PC-9 (cell line): ENCODE results near the gene PNLIPRP2. TPM values are rescaled to one million over a fixed set of nuclear protein-coding genes. Genes with fewer than 3 reads are reported as not detected.

ENCODE experiments used
- Bru-seq: library from RNA; stranded (reverse); fragments of 400-500 nt; gene quantifications from one replicate; lab custom pipeline; 2021; lab: Mats Ljungman, UMichigan
- BruChase-seq, 2 experiments: library from RNA; stranded (reverse); fragments of 400-500 nt; gene quantifications; one replicate each; lab custom pipeline; 2021; lab: Mats Ljungman, UMichigan
- BruUV-seq: library from RNA; stranded (reverse); fragments of 400-500 nt; replicated peaks from 2 replicates; lab custom pipeline; 2021; lab: Mats Ljungman, UMichigan
- CTCF ChIA-PET: fragments of 300-600 bp; sonication (Branson Sonifier 250); formaldehyde crosslinking; loops from one replicate; lab custom pipeline; 2022; ENCODE audit warnings: antibody characterized with exemption; lab: Charles Lee
- POLR2A ChIA-PET: fragments of 300-600 bp; sonication (Branson Sonifier 250); formaldehyde crosslinking; loops from one replicate; lab custom pipeline; 2022; ENCODE audit warnings: antibody characterized with exemption; ENCODE audit not compliant: unreplicated experiment; lab: Charles Lee
- DNase-seq, 2 experiments: peaks; one replicate each; pipeline versions ENCODE4 v3.0.0 to v3.0.0-alpha.2; 2015 to 2022; ENCODE audit warnings: mixed read lengths in 1 of 2
- H2AFZ ChIP-seq: fragments of 200-600 bp; sonication (generic); 2 replicates; pipeline ENCODE4 v1.8.1; 2017; ENCODE audit warnings: antibody characterized with exemption
- H3F3A ChIP-seq: fragments of 200-600 bp; sonication (generic); 2 replicates; pipeline ENCODE4 v1.8.1; 2017; ENCODE audit warnings: antibody characterized with exemption, mild to moderate bottlenecking, low read depth; ENCODE audit not compliant: insufficient read depth
- H3K27ac ChIP-seq: fragments of 200-600 bp; sonication (generic); 2 replicates; pipeline ENCODE4 v1.6.1; 2016; ENCODE audit warnings: mixed run types
- H3K27me3 ChIP-seq: fragments of 200-600 bp; sonication (generic); 2 replicates; pipeline ENCODE4 v1.6.1; 2016; ENCODE audit warnings: low read depth, mixed run types; ENCODE audit not compliant: insufficient read depth
- H3K36me3 ChIP-seq: fragments of 200-600 bp; sonication (generic); 2 replicates; pipeline ENCODE4 v1.6.1; 2016; ENCODE audit warnings: low read depth, mixed run types
- H3K4me1 ChIP-seq: fragments of 200-600 bp; sonication (generic); replicated peaks from 2 replicates; pipeline ENCODE4 v1.6.1; 2016; ENCODE audit warnings: mixed run types; ENCODE audit not compliant: insufficient read depth
- H3K4me2 ChIP-seq: fragments of 200-600 bp; sonication (generic); 2 replicates; pipeline ENCODE4 v1.6.1; 2017; ENCODE audit warnings: mixed run types
- H3K4me3 ChIP-seq: fragments of 200-600 bp; sonication (generic); 2 replicates; pipeline ENCODE4 v1.6.1; 2016; ENCODE audit warnings: mixed run types
- H3K79me2 ChIP-seq: fragments of 200-600 bp; sonication (generic); 2 replicates; pipeline ENCODE4 v1.6.1; 2017; ENCODE audit warnings: low read depth, mixed run types
- H3K9me2 ChIP-seq: fragments of 200-600 bp; sonication (generic); 2 replicates; pipeline ENCODE4 v1.8.1; 2017; ENCODE audit warnings: mild to moderate bottlenecking; ENCODE audit not compliant: insufficient read depth
- H3K9me3 ChIP-seq: fragments of 200-600 bp; sonication (generic); 2 replicates; pipeline ENCODE4 v1.8.1; 2016; ENCODE audit warnings: low read depth; ENCODE audit not compliant: insufficient read depth
- H4K20me1 ChIP-seq: fragments of 200-600 bp; sonication (generic); 2 replicates; pipeline ENCODE4 v1.8.1; 2017; ENCODE audit not compliant: insufficient read depth
- EZH2 ChIP-seq: fragments of 200-600 bp; sonication (generic); IDR thresholded peaks from 2 replicates; pipeline ENCODE4 v1.8.0; 2017; ENCODE audit warnings: antibody characterized with exemption, low read depth
- intact Hi-C: fragments of 100-400 bp; cut with micrococcal nuclease; formaldehyde crosslinking; loops from one replicate; pipeline ENCODE4 v1.10.0; 2022; ENCODE audit not compliant: unreplicated experiment
- long read RNA-seq: library from polyadenylated mRNA; stranded (forward); transcript quantifications from one replicate; pipeline ENCODE4 v2.0.0, GENCODE V29; 2022
- total RNA-seq: library from RNA; stranded (reverse); gene quantifications from 2 replicates; pipeline ENCODE4 v1.2.3, GENCODE V29; 2021
- TF ChIP-seq, protein P1 (sequence below): fragments of 200-600 bp; sonication (generic); conservative IDR thresholded peaks from 2 replicates; pipeline ENCODE4 v1.6.1; 2017; ENCODE audit warnings: mixed run types, antibody characterized with exemption, mild to moderate bottlenecking, moderate library complexity

The PNLIPRP2 gene
- total RNA-seq (not detected in 2 replicates), Bru-seq, nascent RNA (not detected), BruChase-seq, experiment 1, labeled RNA remaining after a 2-hour chase (not detected), BruChase-seq, experiment 2, labeled RNA remaining after a 6-hour chase (not detected)
- long read RNA-seq, result 0 reads

DNA sequence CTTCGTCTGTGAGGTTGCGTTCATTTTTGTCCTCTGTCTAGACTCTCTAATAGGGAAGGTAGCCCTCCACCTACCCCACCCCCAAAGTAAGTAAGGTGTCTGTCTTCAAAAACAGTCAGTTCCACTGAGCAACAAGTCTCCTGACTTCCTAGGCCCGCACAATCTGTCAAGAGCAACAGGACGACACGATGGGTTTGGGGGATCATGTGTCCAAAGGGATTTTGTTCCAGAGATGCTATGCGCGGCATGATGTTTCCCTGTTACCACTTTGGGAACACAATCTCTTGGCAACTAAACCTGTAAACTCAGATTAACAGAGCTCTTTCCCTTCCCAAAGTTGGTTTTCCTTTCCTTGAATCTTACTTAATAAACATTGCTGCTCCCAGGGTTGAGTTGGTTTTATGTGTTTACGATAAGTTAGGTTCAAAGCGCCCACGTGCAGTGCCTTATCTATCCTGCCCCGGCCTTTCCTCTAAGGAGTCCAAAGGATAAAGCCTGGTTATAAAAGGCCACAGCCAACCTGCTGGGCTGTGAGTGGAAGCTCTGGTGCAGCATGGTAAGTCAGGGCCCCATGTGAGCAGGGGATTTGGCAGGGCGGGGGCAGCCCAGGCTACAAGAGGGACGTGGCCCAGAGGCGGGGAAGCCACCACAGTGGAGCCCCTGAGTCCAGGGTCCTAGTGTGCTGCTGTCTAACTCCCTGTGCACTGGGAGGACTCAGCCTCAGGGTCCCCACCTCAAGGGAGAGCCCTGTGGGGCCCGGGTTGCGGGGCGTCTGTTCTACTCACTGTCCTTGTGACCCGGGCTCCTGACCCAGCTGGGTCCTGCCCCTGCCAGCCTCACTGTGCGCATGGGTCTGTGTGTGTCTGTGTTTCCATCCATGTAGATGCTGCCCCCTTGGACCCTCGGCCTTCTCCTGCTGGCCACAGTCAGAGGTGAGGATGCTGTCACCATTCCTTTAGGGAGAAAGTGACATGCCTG, at the start of gene PNLIPRP2:
Gene PNLIPRP2, plus strand, starts transcription at position 531 of the 978 bp plus-strand sequence.
- H2AFZ ChIP-seq, result no peak within 1 kb of the TSS
- no peaks in the 10 kb centered on the region for H3F3A ChIP-seq
- no peak within 1 kb of the TSS for H3K4me3 ChIP-seq
- peaks cover 68% of the 10 kb centered on the region for H3K27me3 ChIP-seq
- BruUV-seq, result no TSS peak
- ChIA-PET POLR2A (no interaction called here), CTCF (no interaction called here)
- intact Hi-C loops, result no loop called here
- H4K20me1 ChIP-seq, result no peaks in the 10 kb centered on the region
- H3K9me3 ChIP-seq, result no peaks in the 10 kb centered on the region
- H3K9me2 ChIP-seq, result no peaks in the 10 kb centered on the region
- TF ChIP-seq EZH2, result no peak
- no peak within 1 kb of the TSS for H3K27ac ChIP-seq
- H3K36me3 ChIP-seq, result no peaks in the 10 kb centered on the region
- DNase-seq, result no peak
- no peaks in the 10 kb centered on the region for H3K4me1 ChIP-seq
- no peak within 1 kb of the TSS for H3K4me2 ChIP-seq
- no peaks in the 10 kb centered on the region for H3K79me2 ChIP-seq

DNA sequence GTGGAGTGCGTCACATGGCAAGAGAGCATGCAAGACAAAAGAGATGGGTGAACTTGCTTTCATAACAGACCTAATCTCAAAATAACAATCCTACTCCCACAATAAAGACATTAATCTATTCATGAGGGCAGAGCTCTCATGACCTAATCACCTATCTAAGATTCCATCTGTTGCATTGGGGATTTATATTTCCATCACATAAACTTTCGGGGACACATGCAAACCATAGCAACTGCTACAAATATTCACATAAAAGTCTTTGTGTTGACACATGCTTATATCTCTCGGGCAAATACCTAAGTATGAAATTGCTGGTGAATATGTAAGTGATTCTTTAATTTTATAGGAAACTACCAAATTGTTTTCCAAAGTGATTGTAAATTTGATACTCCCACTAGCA, 46.0 kb upstream of the PNLIPRP2 start:
- Histone ChIP-seq H3K27me3 (peaks cover 5% of the 10 kb centered on the region; the same call in 1 of the 2 replicates), H3K79me2 (no peaks in the 10 kb centered on the region), H3K27ac (no peak overlapping the region), H3K9me2 (no peaks in the 10 kb centered on the region), H3K4me3 (no peak overlapping the region), H3K9me3 (no peaks in the 10 kb centered on the region), H3K36me3 (no peaks in the 10 kb centered on the region), H3K4me2 (no peak overlapping the region), H3F3A (no peaks in the 10 kb centered on the region), H3K4me1 (no peaks in the 10 kb centered on the region), H4K20me1 (no peaks in the 10 kb centered on the region), H2AFZ (no peak overlapping the region)
- BruUV-seq, result no TSS peak
- intact Hi-C loops, result no loop called here
- DNase-seq, result no peak
- CTCF ChIA-PET, result no interaction called here
- POLR2A ChIA-PET, result no interaction called here
- TF ChIP-seq, protein P1, sequence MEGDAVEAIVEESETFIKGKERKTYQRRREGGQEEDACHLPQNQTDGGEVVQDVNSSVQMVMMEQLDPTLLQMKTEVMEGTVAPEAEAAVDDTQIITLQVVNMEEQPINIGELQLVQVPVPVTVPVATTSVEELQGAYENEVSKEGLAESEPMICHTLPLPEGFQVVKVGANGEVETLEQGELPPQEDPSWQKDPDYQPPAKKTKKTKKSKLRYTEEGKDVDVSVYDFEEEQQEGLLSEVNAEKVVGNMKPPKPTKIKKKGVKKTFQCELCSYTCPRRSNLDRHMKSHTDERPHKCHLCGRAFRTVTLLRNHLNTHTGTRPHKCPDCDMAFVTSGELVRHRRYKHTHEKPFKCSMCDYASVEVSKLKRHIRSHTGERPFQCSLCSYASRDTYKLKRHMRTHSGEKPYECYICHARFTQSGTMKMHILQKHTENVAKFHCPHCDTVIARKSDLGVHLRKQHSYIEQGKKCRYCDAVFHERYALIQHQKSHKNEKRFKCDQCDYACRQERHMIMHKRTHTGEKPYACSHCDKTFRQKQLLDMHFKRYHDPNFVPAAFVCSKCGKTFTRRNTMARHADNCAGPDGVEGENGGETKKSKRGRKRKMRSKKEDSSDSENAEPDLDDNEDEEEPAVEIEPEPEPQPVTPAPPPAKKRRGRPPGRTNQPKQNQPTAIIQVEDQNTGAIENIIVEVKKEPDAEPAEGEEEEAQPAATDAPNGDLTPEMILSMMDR, result no peak
- no peak for TF ChIP-seq EZH2

DNA sequence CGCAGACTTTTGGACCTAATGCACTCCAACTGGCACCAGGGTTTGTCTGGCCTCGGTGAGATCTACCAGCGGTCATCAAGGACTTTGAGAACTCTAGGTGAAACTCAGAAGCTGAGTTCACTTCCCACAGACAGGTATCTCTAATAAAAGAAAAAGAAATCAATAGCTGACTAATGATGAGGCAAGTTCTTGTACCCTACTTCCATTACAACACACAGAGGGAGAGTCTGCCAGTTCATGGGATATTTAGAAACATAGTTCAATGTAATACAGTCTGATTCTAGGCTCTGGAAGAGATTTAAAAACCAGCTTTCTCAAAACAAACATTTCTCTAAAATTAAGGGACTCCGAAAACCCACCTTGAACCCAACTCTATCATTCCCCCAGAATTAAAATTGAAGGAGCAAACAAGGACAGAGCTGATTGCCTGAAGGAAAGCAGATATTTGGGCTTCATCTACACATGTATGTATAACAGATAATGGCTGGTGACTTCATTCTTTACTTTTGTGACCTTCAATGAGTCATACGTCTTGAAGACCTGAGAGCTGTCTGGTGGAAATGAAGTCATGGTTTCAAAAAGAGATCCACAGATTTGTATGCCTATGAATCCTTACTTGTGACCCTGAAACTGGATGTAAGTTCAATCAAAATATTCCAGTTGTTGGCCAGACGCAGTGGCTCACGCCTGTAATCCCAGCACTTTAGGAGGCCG, 32.7 kb upstream of the PNLIPRP2 start:
- DNase-seq, result no peak
- ChIA-PET POLR2A (interaction anchor here (0.6 kb wide), 1 partner anchor 694 kb away, joined by 3 read pairs; no protein-coding TSS in a partner anchor), CTCF (interaction anchor here (0.6 kb wide), 1 partner anchor 523 kb away, joined by 8 read pairs; no protein-coding TSS in a partner anchor)
- BruUV-seq, result no TSS peak
- Histone ChIP-seq H3F3A (no peaks in the 10 kb centered on the region), H3K79me2 (no peaks in the 10 kb centered on the region), H4K20me1 (no peaks in the 10 kb centered on the region), H3K9me2 (0 out of 2 replicates have a peak, but pooled peaks cover 3% of the 10 kb centered on the region), H3K9me3 (no peaks in the 10 kb centered on the region), H2AFZ (no peak overlapping the region), H3K36me3 (no peaks in the 10 kb centered on the region), H3K4me3 (no peak overlapping the region), H3K4me2 (no peak overlapping the region), H3K27me3 (peaks cover 41% of the 10 kb centered on the region; the same call in 1 of the 2 replicates), H3K4me1 (no peaks in the 10 kb centered on the region), H3K27ac (no peak overlapping the region)
- TF ChIP-seq, protein P1, result no peak
- TF ChIP-seq EZH2, result no peak
- intact Hi-C loops, result no loop called here
